HFFc6 (cell line): Measurements from ENCODE around the gene INSIG2. TPM values are rescaled to one million over a fixed set of nuclear protein-coding genes. Genes with fewer than 3 reads are reported as not detected.

Experiments used
- DNase-seq: peaks from one replicate; pipeline ENCODE4 v3.0.0-alpha.2; 2018
- H3K27ac Mint-ChIP-seq: 2 replicates; pipeline ENCODE4 v1.8.0; 2020; ENCODE audit warnings: mild to moderate bottlenecking, mixed read lengths
- H3K27me3 Mint-ChIP-seq: 2 replicates; pipeline ENCODE4 v1.8.0; 2021; ENCODE audit warnings: mild to moderate bottlenecking, moderate library complexity, mixed read lengths; ENCODE audit not compliant: insufficient read depth
- H3K36me3 Mint-ChIP-seq: 2 replicates; pipeline ENCODE4 v1.8.0; 2021; ENCODE audit warnings: low read depth, mixed read lengths
- H3K4me1 Mint-ChIP-seq: 2 replicates; pipeline ENCODE4 v1.8.0; 2020; ENCODE audit warnings: low read depth, mixed read lengths
- H3K4me3 Mint-ChIP-seq: 2 replicates; pipeline ENCODE4 v1.8.0; 2020; ENCODE audit warnings: mild to moderate bottlenecking, moderate library complexity, mixed read lengths
- H3K9me3 Mint-ChIP-seq: 2 replicates; pipeline ENCODE4 v1.8.0; 2020; ENCODE audit warnings: mild to moderate bottlenecking, mixed read lengths
- total RNA-seq, 6 experiments: library from RNA; stranded (reverse); fragmentation: NEBNext Ultra II Directional; extraction: Animal tissue kit (Norgen Biotek cat#: 25700); gene quantifications; 2 replicates in 1 of 6; 3 replicates in 5 of 6; pipeline ENCODE4 v1.2.3, GENCODE V29; 2021
- TF ChIP-seq, protein P1 (sequence below): fragments of 200-600 bp; sonication (generic); IDR thresholded peaks from 2 replicates; pipeline ENCODE4 v1.5.0; 2021; ENCODE audit warnings: antibody characterized with exemption, mild to moderate bottlenecking

INSIG2 gene
- total RNA-seq, 6 experiments from 2014 or later, result 9.6 to 12.2 (median 10.1) TPM

- Mint-ChIP-seq H3K4me1 (peaks cover 24% of the 10 kb centered on the region), H3K27me3 (no peaks in the 10 kb centered on the region), H3K27ac (no peak overlapping the region), H3K9me3 (no peaks in the 10 kb centered on the region), H3K36me3 (peaks cover 10% of the 10 kb centered on the region), H3K4me3 (no peak overlapping the region)
- no peak for DNase-seq
- TF ChIP-seq, protein P1, sequence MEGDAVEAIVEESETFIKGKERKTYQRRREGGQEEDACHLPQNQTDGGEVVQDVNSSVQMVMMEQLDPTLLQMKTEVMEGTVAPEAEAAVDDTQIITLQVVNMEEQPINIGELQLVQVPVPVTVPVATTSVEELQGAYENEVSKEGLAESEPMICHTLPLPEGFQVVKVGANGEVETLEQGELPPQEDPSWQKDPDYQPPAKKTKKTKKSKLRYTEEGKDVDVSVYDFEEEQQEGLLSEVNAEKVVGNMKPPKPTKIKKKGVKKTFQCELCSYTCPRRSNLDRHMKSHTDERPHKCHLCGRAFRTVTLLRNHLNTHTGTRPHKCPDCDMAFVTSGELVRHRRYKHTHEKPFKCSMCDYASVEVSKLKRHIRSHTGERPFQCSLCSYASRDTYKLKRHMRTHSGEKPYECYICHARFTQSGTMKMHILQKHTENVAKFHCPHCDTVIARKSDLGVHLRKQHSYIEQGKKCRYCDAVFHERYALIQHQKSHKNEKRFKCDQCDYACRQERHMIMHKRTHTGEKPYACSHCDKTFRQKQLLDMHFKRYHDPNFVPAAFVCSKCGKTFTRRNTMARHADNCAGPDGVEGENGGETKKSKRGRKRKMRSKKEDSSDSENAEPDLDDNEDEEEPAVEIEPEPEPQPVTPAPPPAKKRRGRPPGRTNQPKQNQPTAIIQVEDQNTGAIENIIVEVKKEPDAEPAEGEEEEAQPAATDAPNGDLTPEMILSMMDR, result no peak
Observed at GRCh38 chr2:118103951-118104940, 16.0 kb downstream of the INSIG2 start.

GRCh38 chr2:118105497-118105896, 17.2 kb downstream of the INSIG2 start:
- peaks cover 14% of the 10 kb centered on the region for H3K36me3 Mint-ChIP-seq
- H3K9me3 Mint-ChIP-seq, result no peaks in the 10 kb centered on the region
- no peak overlapping the region for H3K27ac Mint-ChIP-seq
- no peak for DNase-seq
- TF ChIP-seq, protein P1, result no peak
- H3K27me3 Mint-ChIP-seq, result no peaks in the 10 kb centered on the region
- peaks cover 24% of the 10 kb centered on the region for H3K4me1 Mint-ChIP-seq
- no peak overlapping the region for H3K4me3 Mint-ChIP-seq

GRCh38 chr2:118106926-118107325, 18.7 kb downstream of the INSIG2 start:
- peaks cover 28% of the 10 kb centered on the region for H3K4me1 Mint-ChIP-seq
- no peaks in the 10 kb centered on the region for H3K9me3 Mint-ChIP-seq
- TF ChIP-seq, protein P1, result no peak
- no peak for DNase-seq
- no peaks in the 10 kb centered on the region for H3K27me3 Mint-ChIP-seq
- peaks cover 20% of the 10 kb centered on the region for H3K36me3 Mint-ChIP-seq
- no peak overlapping the region for H3K27ac Mint-ChIP-seq
- no peak overlapping the region for H3K4me3 Mint-ChIP-seq

GRCh38 chr2:118110310-118110709, 22.0 kb downstream of the INSIG2 start:
- H3K9me3 Mint-ChIP-seq, result no peaks in the 10 kb centered on the region
- TF ChIP-seq, protein P1, result no peak
- H3K4me3 Mint-ChIP-seq, result no peak overlapping the region
- no peaks in the 10 kb centered on the region; the same call in 1 of the 2 replicates for H3K27me3 Mint-ChIP-seq
- no peak for DNase-seq
- H3K27ac Mint-ChIP-seq, result no peak overlapping the region
- H3K36me3 Mint-ChIP-seq, result peaks cover 15% of the 10 kb centered on the region
- H3K4me1 Mint-ChIP-seq, result peaks cover 22% of the 10 kb centered on the region

DNA sequence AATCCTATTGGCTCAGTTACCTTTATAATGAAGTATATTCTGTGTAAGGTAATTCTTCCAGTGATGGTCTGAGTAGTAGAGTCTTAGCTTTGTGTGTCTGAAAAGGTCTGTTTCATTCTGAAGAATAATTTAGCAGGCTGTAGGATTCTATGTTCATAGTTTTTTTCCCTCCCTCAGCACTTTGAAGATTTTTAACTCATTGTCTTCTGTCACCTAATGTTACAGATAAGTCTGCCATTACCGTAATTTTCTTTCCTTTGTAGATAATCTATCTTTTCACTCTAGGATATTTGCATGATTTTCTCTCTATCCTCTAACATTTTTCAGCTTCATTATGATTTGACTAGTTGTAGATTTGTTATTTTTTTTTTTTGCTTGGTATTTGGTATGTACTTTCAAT, 22.7 kb downstream of the INSIG2 start:
- Mint-ChIP-seq H3K27ac (no peak overlapping the region), H3K36me3 (peaks cover 15% of the 10 kb centered on the region), H3K4me1 (peaks cover 22% of the 10 kb centered on the region), H3K4me3 (no peak overlapping the region), H3K9me3 (no peaks in the 10 kb centered on the region), H3K27me3 (no peaks in the 10 kb centered on the region; the same call in 1 of the 2 replicates)
- no peak for DNase-seq
- TF ChIP-seq, protein P1, result no peak
